Astrocyte of the cerebellum (primary cell): ENCODE measurements around the gene SLC1A3.
"Not testable (repeated sequence)": the region's sequence is repeated elsewhere in the genome, so short reads cannot be mapped to it uniquely, and the experiment has no call there.

Experiments used
- DNase-seq: peaks from one replicate; pipeline ENCODE4 v3.0.0-alpha.2; 2011; ENCODE audit warnings: low read depth
- H3K4me3 ChIP-seq: 2 replicates; pipeline ENCODE4 v1.5.1; 2011; ENCODE audit warnings: mild to moderate bottlenecking, low read depth, low read length, moderate library complexity
- CTCF ChIP-seq: IDR thresholded peaks from 2 replicates; pipeline ENCODE4 v1.5.1; 2012; ENCODE audit warnings: low read length, low read depth, moderate library complexity, mild to moderate bottlenecking; ENCODE audit errors: missing control alignments
- in situ Hi-C: cut with HindIII; loops from 2 replicates; pipeline ENCODE4 v1.10.0; 2017; ENCODE audit warnings: low sequenced_read_pairs

The SLC1A3 gene

GRCh38 chr5:36587354-36587753, 19.1 kb upstream of the SLC1A3 start:
- in situ Hi-C loops, result no loop called here
- no peak overlapping the region for H3K4me3 ChIP-seq
- DNase-seq, result no peak
- no peak for TF ChIP-seq CTCF

- H3K4me3 ChIP-seq, DNase-seq, in situ Hi-C loops: not testable (repeated sequence)
Measured at GRCh38 chr5:36589735-36590134, 16.7 kb upstream of the SLC1A3 start.

- DNase-seq, result no peak
- no peak overlapping the region for H3K4me3 ChIP-seq
- in situ Hi-C loops, result no loop called here
- TF ChIP-seq CTCF, result no peak
Measured at GRCh38 chr5:36590513-36591286, 15.7 kb upstream of the SLC1A3 start.

- no peak for TF ChIP-seq CTCF
- no peak for DNase-seq
- no peak overlapping the region for H3K4me3 ChIP-seq
- in situ Hi-C loops, result no loop called here
Measured at GRCh38 chr5:36593867-36594266, 12.5 kb upstream of the SLC1A3 start.

- DNase-seq, result no peak
- H3K4me3 ChIP-seq, result no peak overlapping the region
- in situ Hi-C loops, result no loop called here
- TF ChIP-seq CTCF, result no peak
Measured at GRCh38 chr5:36596247-36596646, 10.2 kb upstream of the SLC1A3 start.

- TF ChIP-seq CTCF, result no peak
- no peak overlapping the region for H3K4me3 ChIP-seq
- in situ Hi-C loops, result no loop called here
- no peak for DNase-seq
Measured at GRCh38 chr5:36596756-36597155, 9.7 kb upstream of the SLC1A3 start.

- TF ChIP-seq CTCF, result no peak
- in situ Hi-C loops, result no loop called here
- no peak overlapping the region for H3K4me3 ChIP-seq
- no peak for DNase-seq
Measured at GRCh38 chr5:36598045-36598444, 8.4 kb upstream of the SLC1A3 start.
